ENCODE data around the gene IL6. TPM values are rescaled to one million over a fixed set of nuclear protein-coding genes. Genes with fewer than 3 reads are reported as not detected.

Gene IL6
- polyA plus RNA-seq, 2 of the 4 experiments (the other 2 are of a cell fraction): 1.3 to 2.9 TPM

GRCh38 chr7:22781230-22781711 is 54.3 kb downstream of the IL6 start:
- Histone ChIP-seq H3K9me3 (no peaks in the 10 kb centered on the region), H3K4me1 (peaks cover 4% of the 10 kb centered on the region; the same call in 1 of the 3 replicates), H3K4me3 (no peak overlapping the region), H3K4me2 (no peak overlapping the region), H3K27ac (no peak overlapping the region)
- DNase-seq (ENCODE audit: low read depth in 1 of 2, low spot score in 1 of 2): no peak
- WGBS (ENCODE audit: missing lambda C conversion rate): 58% methylated on average over 5 of the region's 5 CpGs
- ATAC-seq: no peak
- no peak for FAIRE-seq
- ChIA-PET CTCF (interaction anchor here (1.1 to 3.7 kb wide), 9 partner anchors 8 to 274 kb away, joined by 3 to 32 read pairs (median 5); no protein-coding TSS in a partner anchor), POLR2A (no interaction called here)
- TF ChIP-seq JUNB (IDR thresholded peaks at IDR 0.05) (no peak), NR3C1 (IDR thresholded peaks at IDR 0.05) (no peak), NPAS2 (CRISPR knock-in tag; IDR thresholded peaks at IDR 0.05; ENCODE audit: borderline replicate concordance) (no peak), TFCP2L1 (CRISPR knock-in tag; IDR thresholded peaks at IDR 0.05) (no peak), MYC (IDR thresholded peaks at IDR 0.05; ENCODE audit: borderline replicate concordance, low read length) (no peak), CHD2 (IDR thresholded peaks at IDR 0.05; ENCODE audit: low read length, partially characterized antibody) (no peak), EHMT2 (IDR thresholded peaks at IDR 0.05; ENCODE audit: low read depth) (no peak), POLR2AphosphoS2 (conservative IDR thresholded peaks at IDR 0.05; ENCODE audit: low read length) (no peak), KDM1A (IDR thresholded peaks at IDR 0.05; ENCODE audit: low read depth) (no peak), PHF8 (IDR thresholded peaks at IDR 0.05; ENCODE audit: borderline replicate concordance, low read depth) (no peak), MAX (IDR thresholded peaks at IDR 0.05) (no peak), EHF (CRISPR knock-in tag; IDR thresholded peaks at IDR 0.05) (no peak)
- TF ChIP-seq, protein P1, sequence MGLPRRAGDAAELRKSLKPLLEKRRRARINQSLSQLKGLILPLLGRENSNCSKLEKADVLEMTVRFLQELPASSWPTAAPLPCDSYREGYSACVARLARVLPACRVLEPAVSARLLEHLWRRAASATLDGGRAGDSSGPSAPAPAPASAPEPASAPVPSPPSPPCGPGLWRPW (IDR thresholded peaks at IDR 0.05): no peak
- TF ChIP-seq, protein P2, sequence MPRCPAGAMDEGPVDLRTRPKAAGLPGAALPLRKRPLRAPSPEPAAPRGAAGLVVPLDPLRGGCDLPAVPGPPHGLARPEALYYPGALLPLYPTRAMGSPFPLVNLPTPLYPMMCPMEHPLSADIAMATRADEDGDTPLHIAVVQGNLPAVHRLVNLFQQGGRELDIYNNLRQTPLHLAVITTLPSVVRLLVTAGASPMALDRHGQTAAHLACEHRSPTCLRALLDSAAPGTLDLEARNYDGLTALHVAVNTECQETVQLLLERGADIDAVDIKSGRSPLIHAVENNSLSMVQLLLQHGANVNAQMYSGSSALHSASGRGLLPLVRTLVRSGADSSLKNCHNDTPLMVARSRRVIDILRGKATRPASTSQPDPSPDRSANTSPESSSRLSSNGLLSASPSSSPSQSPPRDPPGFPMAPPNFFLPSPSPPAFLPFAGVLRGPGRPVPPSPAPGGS (IDR thresholded peaks at IDR 0.05): no peak

Other genes with a start within 250 kb of the IL6 start
- gene STEAP1B, start 227.0 kb upstream of the IL6 start, polyA plus RNA-seq (2011; rRNA removed): 0.08 and 0.09 TPM in 2 replicates
- 0.22 to 0.26 TPM in 2 of 3 replicates, not detected in the other for gene STEAP1B, start 227.0 kb upstream of the IL6 start, polyA plus RNA-seq (2017; fragmentation: RNase III; extraction: RNeasy Plus Mini Kit Qiagen cat#74134 plus additional on column Dnase treatment)
- 575 and 685 TPM in 2 replicates for gene TOMM7, start 95.6 kb downstream of the IL6 start, polyA plus RNA-seq (2011; rRNA removed)
- 477 to 546 TPM (median 526 TPM) in 3 replicates for gene TOMM7, start 95.6 kb downstream of the IL6 start, polyA plus RNA-seq (2017; fragmentation: RNase III; extraction: RNeasy Plus Mini Kit Qiagen cat#74134 plus additional on column Dnase treatment)

Measured in A549 (cell line).